Nephron (organoid): ENCODE measurements around the gene CMC2.

Source experiments
- H3K27ac Mint-ChIP-seq, 3 experiments: 2 replicates each; pipeline ENCODE4 v1.8.0; 2020; ENCODE audit warnings: mixed read lengths in 3 of 3, mild to moderate bottlenecking in 2 of 3, moderate library complexity in 1 of 3
- H3K27me3 Mint-ChIP-seq: 2 replicates; pipeline ENCODE4 v1.8.0; 2021; ENCODE audit warnings: low read depth, mild to moderate bottlenecking, moderate library complexity, mixed read lengths
- H3K36me3 Mint-ChIP-seq: 2 replicates; pipeline ENCODE4 v1.8.0; 2020; ENCODE audit warnings: low read depth, mixed read lengths
- H3K4me1 Mint-ChIP-seq: 2 replicates; pipeline ENCODE4 v1.8.0; 2020; ENCODE audit warnings: mixed read lengths
- H3K4me3 Mint-ChIP-seq, 3 experiments: 2 replicates each; pipeline ENCODE4 v1.8.0; 2020; ENCODE audit warnings: mild to moderate bottlenecking in 3 of 3, mixed read lengths in 3 of 3, moderate library complexity in 2 of 3
- H3K9me3 Mint-ChIP-seq: 2 replicates; pipeline ENCODE4 v1.8.0; 2020; ENCODE audit warnings: mixed read lengths
- TF ChIP-seq, protein P1 (sequence below), 3 experiments: fragments of 200-600 bp; sonication (generic); IDR thresholded peaks; one replicate each; pipeline ENCODE4 v1.5.0; 2021; ENCODE audit warnings: antibody characterized with exemption in 3 of 3; ENCODE audit not compliant: unreplicated experiment in 3 of 3

The CMC2 gene

DNA sequence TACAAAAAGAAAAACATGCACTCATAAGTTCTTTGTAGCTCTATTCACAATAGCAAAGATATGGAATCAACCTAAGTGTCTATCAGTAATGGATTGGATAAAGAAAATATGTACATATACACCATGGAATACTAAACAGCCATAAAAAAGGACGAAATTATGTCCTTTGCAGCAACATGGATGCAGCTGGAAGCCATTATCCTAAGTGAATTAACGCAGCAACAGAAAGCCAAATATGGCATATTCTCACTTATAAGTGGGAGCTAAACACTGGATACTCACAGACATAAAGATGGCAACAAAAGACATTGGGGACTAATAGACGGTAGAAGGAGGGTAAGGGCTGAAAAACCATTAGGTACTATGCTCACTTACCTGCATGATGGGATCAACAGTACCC is 5.8 kb downstream of the CMC2 start:
- TF ChIP-seq, protein P1, sequence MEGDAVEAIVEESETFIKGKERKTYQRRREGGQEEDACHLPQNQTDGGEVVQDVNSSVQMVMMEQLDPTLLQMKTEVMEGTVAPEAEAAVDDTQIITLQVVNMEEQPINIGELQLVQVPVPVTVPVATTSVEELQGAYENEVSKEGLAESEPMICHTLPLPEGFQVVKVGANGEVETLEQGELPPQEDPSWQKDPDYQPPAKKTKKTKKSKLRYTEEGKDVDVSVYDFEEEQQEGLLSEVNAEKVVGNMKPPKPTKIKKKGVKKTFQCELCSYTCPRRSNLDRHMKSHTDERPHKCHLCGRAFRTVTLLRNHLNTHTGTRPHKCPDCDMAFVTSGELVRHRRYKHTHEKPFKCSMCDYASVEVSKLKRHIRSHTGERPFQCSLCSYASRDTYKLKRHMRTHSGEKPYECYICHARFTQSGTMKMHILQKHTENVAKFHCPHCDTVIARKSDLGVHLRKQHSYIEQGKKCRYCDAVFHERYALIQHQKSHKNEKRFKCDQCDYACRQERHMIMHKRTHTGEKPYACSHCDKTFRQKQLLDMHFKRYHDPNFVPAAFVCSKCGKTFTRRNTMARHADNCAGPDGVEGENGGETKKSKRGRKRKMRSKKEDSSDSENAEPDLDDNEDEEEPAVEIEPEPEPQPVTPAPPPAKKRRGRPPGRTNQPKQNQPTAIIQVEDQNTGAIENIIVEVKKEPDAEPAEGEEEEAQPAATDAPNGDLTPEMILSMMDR (IDR thresholded peaks at IDR 0.05; ENCODE audit: unreplicated experiment in 3 of 3), result no peak
- Mint-ChIP-seq H3K9me3 (no peaks in the 10 kb centered on the region), H3K4me1 (peaks cover 40% of the 10 kb centered on the region), H3K27ac (peak overlapping the region in 1 of 3 experiments; percentile 38), H3K4me3 (no peak overlapping the region), H3K27me3 (no peaks in the 10 kb centered on the region), H3K36me3 (peaks cover 14% of the 10 kb centered on the region)

GRCh38 chr16:80997964-80998620 is 8.6 kb downstream of the CMC2 start:
- Mint-ChIP-seq H3K4me3 (no peak overlapping the region), H3K27ac (peak overlapping the region in 1 of 3 experiments; percentile 73), H3K27me3 (no peaks in the 10 kb centered on the region)

DNA sequence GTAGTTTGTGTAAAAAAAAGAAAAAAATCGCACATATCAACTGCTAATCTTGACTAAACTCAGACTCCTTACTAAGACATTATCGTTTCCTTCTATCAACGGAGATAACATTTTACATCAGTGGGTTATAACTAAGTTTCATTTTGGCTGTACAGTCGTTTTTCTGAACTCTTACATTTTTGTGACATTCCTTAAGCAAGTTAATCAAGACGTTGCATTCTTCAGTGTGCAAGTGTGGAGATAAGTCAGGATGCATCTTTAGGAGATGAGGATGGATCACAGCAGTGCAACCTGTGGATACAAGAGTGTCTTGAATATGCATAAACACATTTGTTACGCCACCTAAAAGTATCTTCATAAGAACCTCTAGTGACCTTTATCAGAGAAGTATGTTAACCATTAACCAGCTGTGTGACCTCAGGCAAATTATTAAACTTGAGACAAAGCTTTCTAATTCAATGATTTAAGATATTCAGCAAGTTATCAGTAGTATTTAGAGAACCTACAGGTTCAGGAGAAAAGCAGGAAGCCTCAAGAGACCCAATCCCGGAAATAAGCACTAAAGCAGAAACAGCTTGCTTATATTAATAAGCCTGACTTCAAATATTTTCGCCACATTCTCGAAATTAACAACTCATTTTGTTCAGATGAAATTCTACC is 9.4 kb downstream of the CMC2 start:
- Mint-ChIP-seq H3K36me3 (peaks cover 23% of the 10 kb centered on the region), H3K9me3 (no peaks in the 10 kb centered on the region), H3K4me3 (peak overlapping the region; percentile 6 to 62 (median 60)), H3K27me3 (no peaks in the 10 kb centered on the region), H3K4me1 (peaks cover 36% of the 10 kb centered on the region), H3K27ac (peak overlapping the region; percentile 90 to 95 (median 90))
- TF ChIP-seq, protein P1 (IDR thresholded peaks at IDR 0.05; ENCODE audit: unreplicated experiment in 3 of 3), result no peak

More at GRCh38 chr16:80997964-80998620, 8.6 kb downstream of the CMC2 start:
- Mint-ChIP-seq H3K36me3 (peaks cover 23% of the 10 kb centered on the region), H3K9me3 (no peaks in the 10 kb centered on the region), H3K4me1 (peaks cover 37% of the 10 kb centered on the region)
- TF ChIP-seq, protein P1 (IDR thresholded peaks at IDR 0.05; ENCODE audit: unreplicated experiment in 3 of 3), result no peak

- peak overlapping the region; percentile 16 to 62 (median 60) for H3K4me3 Mint-ChIP-seq
- H3K9me3 Mint-ChIP-seq, result no peaks in the 10 kb centered on the region
- peak overlapping the region; percentile 90 to 95 (median 90) for H3K27ac Mint-ChIP-seq
- H3K27me3 Mint-ChIP-seq, result no peaks in the 10 kb centered on the region
- peaks cover 22% of the 10 kb centered on the region for H3K36me3 Mint-ChIP-seq
- TF ChIP-seq, protein P1 (IDR thresholded peaks at IDR 0.05; ENCODE audit: unreplicated experiment in 3 of 3), result no peak
- H3K4me1 Mint-ChIP-seq, result peaks cover 36% of the 10 kb centered on the region
These were observed 10.0 kb downstream of the CMC2 start for GRCh38 chr16:80996688-80997138.

- H3K27me3 Mint-ChIP-seq, result no peaks in the 10 kb centered on the region
- H3K36me3 Mint-ChIP-seq, result peaks cover 27% of the 10 kb centered on the region
- TF ChIP-seq, protein P1 (IDR thresholded peaks at IDR 0.05; ENCODE audit: unreplicated experiment in 3 of 3), result no peak
- peaks cover 36% of the 10 kb centered on the region for H3K4me1 Mint-ChIP-seq
- no peak overlapping the region for H3K4me3 Mint-ChIP-seq
- H3K27ac Mint-ChIP-seq, result peak overlapping the region in 1 of 3 experiments; percentile 47
- H3K9me3 Mint-ChIP-seq, result no peaks in the 10 kb centered on the region
These were observed 12.2 kb downstream of the CMC2 start for GRCh38 chr16:80994451-80994850.
